Activated CD8-positive, alpha-beta T cell treated with anti-CD3 and anti-CD28 coated beads for 36 hours (primary cell): ENCODE data around the gene IZUMO4. TPM values are rescaled to one million over a fixed set of nuclear protein-coding genes. Genes with fewer than 3 reads are reported as not detected.
"Not testable (repeated sequence)": the region's sequence is repeated elsewhere in the genome, so short reads cannot be mapped to it uniquely, and the experiment has no call there.

Experiments used
- ATAC-seq: fragments of 200-7000 bp; cut with Tn5 transposase; one replicate; pipeline ENCODE4 v1.10.0; 2021; ENCODE audit warnings: mild to moderate bottlenecking, moderate library complexity
- CTCF ChIA-PET: fragments of 350-600 bp; sonication (Branson Sonifier 250); formaldehyde crosslinking; loops from one replicate; lab custom pipeline; 2021; ENCODE audit warnings: antibody characterized with exemption; lab: Charles Lee
- POLR2A ChIA-PET: fragments of 350-600 bp; sonication (Branson Sonifier 250); formaldehyde crosslinking; loops from one replicate; lab custom pipeline; 2021; ENCODE audit warnings: antibody characterized with exemption; lab: Charles Lee
- DNase-seq: peaks from one replicate; pipeline ENCODE4 v3.0.0-alpha.2; 2020
- H3K27ac Mint-ChIP-seq: one replicate; pipeline ENCODE4 v1.8.0; 2021; ENCODE audit warnings: mild to moderate bottlenecking, mixed read lengths
- H3K27me3 Mint-ChIP-seq: one replicate; pipeline ENCODE4 v1.8.0; 2021; ENCODE audit warnings: mixed read lengths
- H3K36me3 Mint-ChIP-seq: one replicate; pipeline ENCODE4 v1.8.0; 2021; ENCODE audit warnings: low read depth, mixed read lengths
- H3K4me1 Mint-ChIP-seq: one replicate; pipeline ENCODE4 v1.8.0; 2021; ENCODE audit warnings: low read depth, mixed read lengths
- H3K4me3 Mint-ChIP-seq: one replicate; pipeline ENCODE4 v1.8.0; 2021; ENCODE audit warnings: mild to moderate bottlenecking, moderate library complexity, mixed read lengths
- H3K9me3 Mint-ChIP-seq: one replicate; pipeline ENCODE4 v1.8.0; 2021; ENCODE audit warnings: mixed read lengths
- CTCF ChIP-seq: fragments of 200-600 bp; IDR thresholded peaks from one replicate; pipeline ENCODE4 v1.8.0; 2022; ENCODE audit warnings: antibody characterized with exemption, mild to moderate bottlenecking
- intact Hi-C: fragments of 100-400 bp; cut with micrococcal nuclease; formaldehyde crosslinking; loops from one replicate; pipeline ENCODE4 v1.10.0; 2022
- total RNA-seq, 2 experiments: library from RNA; stranded (reverse); gene quantifications; one replicate each; pipeline ENCODE4 v1.2.3, GENCODE V29; 2021

The IZUMO4 gene
- total RNA-seq, 2 experiments from 2014 or later: 22.6 to 23.0 TPM

DNA sequence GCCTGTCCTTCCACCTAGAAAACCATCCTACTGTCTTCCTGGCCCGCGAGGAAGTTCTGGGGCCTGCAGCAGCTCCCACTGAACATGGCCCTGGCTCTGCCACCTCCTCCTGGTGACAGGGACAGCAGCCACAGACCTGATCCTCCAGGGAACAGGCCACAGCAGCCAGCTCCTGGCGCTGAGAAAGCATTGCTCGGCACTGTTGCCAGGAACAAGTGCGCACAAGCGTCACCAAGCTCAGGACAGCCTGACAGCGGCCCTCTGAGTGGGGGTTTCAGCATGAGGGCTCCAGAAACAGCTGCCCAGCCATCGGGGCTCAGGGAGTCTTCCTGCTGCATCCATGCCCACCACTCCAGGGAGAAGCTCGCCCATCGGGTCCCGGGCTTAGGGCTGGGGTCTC, 32.8 kb downstream of the IZUMO4 start:
- no peaks in the 10 kb centered on the region for H3K4me1 Mint-ChIP-seq
- H3K9me3 Mint-ChIP-seq: no peaks in the 10 kb centered on the region
- ATAC-seq (no peak), DNase-seq (no peak)
- H3K4me3 Mint-ChIP-seq: no peak overlapping the region
- CTCF ChIA-PET: no interaction called here
- intact Hi-C loops: no loop called here
- no peak for TF ChIP-seq CTCF
- H3K36me3 Mint-ChIP-seq: peaks cover 16% of the 10 kb centered on the region
- H3K27me3 Mint-ChIP-seq: no peaks in the 10 kb centered on the region
- H3K27ac Mint-ChIP-seq: no peak overlapping the region
- POLR2A ChIA-PET: no interaction called here

DNA sequence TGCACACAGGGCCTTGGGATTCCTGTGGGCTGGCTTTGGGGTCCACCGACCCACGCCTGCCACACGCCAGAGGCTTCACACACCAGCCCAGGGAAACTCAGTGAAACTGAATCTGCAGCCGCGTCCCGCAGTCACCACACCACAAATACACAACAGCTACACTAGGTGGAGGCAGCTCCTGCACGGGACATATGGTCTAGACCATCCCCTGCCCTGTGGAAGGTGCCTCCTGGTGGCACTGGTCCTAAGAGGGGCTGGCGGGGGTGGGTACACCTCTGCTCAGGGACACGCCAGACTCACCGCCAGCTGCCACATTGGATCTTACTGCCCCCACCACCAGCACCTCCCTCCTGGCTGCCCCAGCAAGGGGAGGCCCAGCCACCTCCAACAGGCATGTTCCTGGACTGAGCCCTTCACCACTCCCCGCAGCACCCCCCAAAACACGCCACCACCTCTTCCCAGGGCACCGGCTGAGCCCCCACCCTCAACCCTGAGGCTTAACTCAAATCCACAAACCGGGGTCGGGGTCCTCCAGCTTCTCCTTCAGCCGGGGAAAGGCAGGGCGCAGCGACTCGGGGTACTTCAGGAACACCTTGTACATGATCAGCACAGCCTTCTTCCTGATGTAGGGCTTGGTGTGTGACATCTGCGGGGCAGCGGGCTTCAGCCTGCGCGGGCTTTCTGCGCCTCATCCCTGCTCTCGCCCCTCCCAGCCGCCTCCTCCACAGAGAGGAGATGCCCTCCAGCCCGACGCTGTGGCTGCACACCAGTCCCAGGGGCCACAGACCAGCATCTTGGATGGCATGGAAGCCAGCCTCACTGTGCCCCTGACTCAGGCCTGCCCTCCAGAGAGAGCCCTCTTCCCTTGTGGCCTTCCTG, 33.4 kb downstream of the IZUMO4 start:
- no peaks in the 10 kb centered on the region for H3K4me1 Mint-ChIP-seq
- no peaks in the 10 kb centered on the region for H3K27me3 Mint-ChIP-seq
- CTCF ChIA-PET: no interaction called here
- no peak for ATAC-seq
- POLR2A ChIA-PET: interaction anchor here (0.6 kb wide), 1 partner anchor 25 kb away, joined by 3 read pairs; no protein-coding TSS in a partner anchor
- H3K9me3 Mint-ChIP-seq: no peaks in the 10 kb centered on the region
- peaks cover 15% of the 10 kb centered on the region for H3K36me3 Mint-ChIP-seq
- TF ChIP-seq CTCF: no peak
- intact Hi-C loops: no loop called here
- no peak overlapping the region for H3K4me3 Mint-ChIP-seq
- no peak overlapping the region for H3K27ac Mint-ChIP-seq
- no peak for DNase-seq

DNA sequence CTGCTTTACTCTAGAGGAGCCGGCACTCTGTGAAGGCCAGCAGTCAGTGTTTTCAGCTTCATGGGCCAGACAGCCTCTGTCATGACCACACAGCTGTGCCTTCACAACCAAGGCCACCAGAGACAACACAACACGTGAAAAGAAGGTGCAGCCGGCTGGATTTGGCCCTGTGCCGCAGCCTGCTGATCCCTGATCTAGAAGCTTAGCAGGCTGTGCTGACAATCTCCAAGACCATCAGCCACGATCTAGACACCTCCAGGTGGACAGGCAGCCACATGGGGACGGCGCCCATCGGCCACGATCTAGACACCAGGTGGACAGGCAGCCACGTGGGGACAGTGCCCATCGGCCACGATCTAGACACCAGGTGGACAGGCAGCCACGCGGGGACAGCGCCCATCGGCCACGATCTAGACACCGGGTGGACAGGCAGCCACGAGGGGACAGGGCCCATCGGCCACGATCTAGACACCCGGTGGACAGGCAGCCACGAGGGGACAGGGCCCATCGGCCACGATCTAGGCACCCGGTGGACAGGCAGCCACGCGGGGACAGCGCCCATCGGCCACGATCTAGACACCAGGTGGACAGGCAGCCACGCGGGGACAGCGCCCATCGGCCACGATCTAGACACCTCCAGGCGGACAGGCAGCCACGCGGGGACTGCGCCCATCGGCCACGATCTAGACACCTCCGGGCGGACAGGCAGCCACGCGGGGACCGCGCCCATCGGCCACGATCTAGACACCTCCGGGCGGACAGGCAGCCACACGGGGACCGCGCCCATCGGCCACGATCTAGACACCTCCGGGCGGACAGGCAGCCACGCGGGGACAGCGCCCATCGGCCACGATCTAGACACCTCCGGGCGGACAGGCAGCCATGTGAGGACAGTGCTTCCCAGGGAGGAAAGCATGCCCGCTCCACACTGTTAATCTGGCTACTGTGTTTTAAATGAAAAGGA, 34.6 kb downstream of the IZUMO4 start:
- H3K4me1 Mint-ChIP-seq, H3K27me3 Mint-ChIP-seq, ATAC-seq, intact Hi-C loops, DNase-seq, H3K4me3 Mint-ChIP-seq, H3K9me3 Mint-ChIP-seq, H3K27ac Mint-ChIP-seq, CTCF ChIA-PET: not testable (repeated sequence)
- POLR2A ChIA-PET: interaction anchor here (1.9 kb wide), 1 partner anchor 15 kb away, joined by 5 read pairs; no protein-coding TSS in a partner anchor
- H3K36me3 Mint-ChIP-seq: peaks cover 16% of the 10 kb centered on the region

DNA sequence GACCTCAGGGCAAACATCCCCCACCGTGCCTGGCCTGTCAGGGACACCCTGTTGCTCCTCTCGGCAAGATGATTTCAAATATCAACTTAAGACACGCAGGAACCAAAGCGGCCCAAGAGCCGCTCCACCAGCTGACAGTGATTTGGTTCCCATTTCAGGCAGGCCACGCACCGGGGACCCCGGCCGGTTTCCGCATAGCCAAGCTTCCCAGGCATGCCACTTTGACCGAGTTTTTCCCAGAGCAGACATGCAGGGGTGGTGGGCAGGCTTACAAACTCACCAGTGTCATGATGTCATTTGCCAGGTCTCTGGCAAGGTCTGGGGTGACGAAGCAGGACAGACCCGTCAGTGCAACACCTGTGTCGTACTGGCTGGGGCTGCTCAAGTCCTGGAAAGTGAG, 35.5 kb downstream of the IZUMO4 start:
- no peak overlapping the region for H3K4me3 Mint-ChIP-seq
- no peaks in the 10 kb centered on the region for H3K27me3 Mint-ChIP-seq
- H3K9me3 Mint-ChIP-seq: no peaks in the 10 kb centered on the region
- no peak for ATAC-seq
- TF ChIP-seq CTCF: no peak
- no peak for DNase-seq
- H3K27ac Mint-ChIP-seq: no peak overlapping the region
- H3K36me3 Mint-ChIP-seq: peaks cover 14% of the 10 kb centered on the region
- H3K4me1 Mint-ChIP-seq: no peaks in the 10 kb centered on the region
- CTCF ChIA-PET: no interaction called here
- intact Hi-C loops: no loop called here
- POLR2A ChIA-PET: interaction anchor here (1.9 kb wide), 1 partner anchor 14 kb away, joined by 5 read pairs; no protein-coding TSS in a partner anchor

GRCh38 chr19:2132731-2133490, 36.2 kb downstream of the IZUMO4 start:
- ChIA-PET POLR2A (interaction anchor here (1.9 kb wide), 1 partner anchor 13 kb away, joined by 5 read pairs; no protein-coding TSS in a partner anchor), CTCF (interaction anchor here (0.9 kb wide), 1 partner anchor 113 kb away, joined by 3 read pairs; no protein-coding TSS in a partner anchor)
- Mint-ChIP-seq H3K4me1 (no peaks in the 10 kb centered on the region), H3K4me3 (no peak overlapping the region), H3K9me3 (no peaks in the 10 kb centered on the region), H3K36me3 (peaks cover 14% of the 10 kb centered on the region), H3K27ac (no peak overlapping the region), H3K27me3 (no peaks in the 10 kb centered on the region)
- intact Hi-C loops: no loop called here
- no peak for ATAC-seq
- DNase-seq: no peak
- no peak for TF ChIP-seq CTCF
